Heart left ventricle (tissue), 16 donors: ENCODE data around the gene MST1R. TPM values are rescaled to one million over a fixed set of nuclear protein-coding genes. Genes with fewer than 3 reads are reported as not detected.
"Not testable (repeated sequence)": the region's sequence is repeated elsewhere in the genome, so short reads cannot be mapped to it uniquely, and the experiment has no call there.

Experiments used
- ATAC-seq, 4 donors: fragments of 200-7000 bp; cut with Tn5 transposase; one replicate each; pipeline ENCODE4 v1.9.1; 2020 to 2022; ENCODE audit warnings: moderate library complexity in 4 of 4, mild to moderate bottlenecking in 3 of 4, moderate number of reproducible peaks in 1 of 4
- DNase-seq, 5 donors: peaks; one replicate each; pipeline ENCODE4 v3.0.0-alpha.2; 2020
- H3K27ac ChIP-seq, 12 donors: fragments of 200-600 bp; sonication (generic) in 4 of 12; one replicate each; pipeline versions ENCODE4 v1.5.0 to v1.8.0; 2016 to 2022; ENCODE audit warnings: mild to moderate bottlenecking in 2 of 12
- H3K27me3 ChIP-seq, 9 donors: fragments of 200-600 bp; sonication (generic) in 2 of 9; one replicate each; pipeline versions ENCODE4 v1.5.1 to v1.8.0; 2016 to 2022; ENCODE audit warnings: mild to moderate bottlenecking in 3 of 9
- H3K36me3 ChIP-seq, 9 donors: fragments of 200-600 bp; sonication (generic) in 2 of 9; one replicate each; pipeline versions ENCODE4 v1.5.0 to v1.8.0; 2018 to 2022; ENCODE audit warnings: mild to moderate bottlenecking in 2 of 9
- H3K4me1 ChIP-seq, 12 donors: fragments of 200-600 bp; sonication (generic) in 4 of 12; one replicate each; pipeline versions ENCODE4 v1.5.0 to v1.8.0; 2016 to 2022; ENCODE audit warnings: mild to moderate bottlenecking in 3 of 12
- H3K4me3 ChIP-seq, 12 donors: fragments of 200-600 bp; sonication (generic) in 4 of 12; one replicate each; pipeline versions ENCODE4 v1.5.0 to v1.8.0; 2017 to 2022; ENCODE audit warnings: mild to moderate bottlenecking in 9 of 12, moderate library complexity in 4 of 12
- H3K9me3 ChIP-seq, 12 donors: fragments of 200-600 bp; sonication (generic) in 4 of 12; one replicate each; pipeline versions ENCODE4 v1.5.0 to v1.8.0; 2016 to 2022; ENCODE audit warnings: mild to moderate bottlenecking in 1 of 12
- CTCF ChIP-seq, 12 donors: fragments of 200-600 bp; sonication (generic) in 4 of 12; IDR thresholded peaks; one replicate each; pipeline versions ENCODE4 v1.5.0 to v1.8.0; 2018 to 2022; ENCODE audit warnings: antibody characterized with exemption in 12 of 12, mild to moderate bottlenecking in 5 of 12
- POLR2A ChIP-seq, 2 donors: fragments of 450-650 bp; IDR thresholded peaks; one replicate each; pipeline ENCODE4 v1.6.1; 2017; ENCODE audit warnings: antibody characterized with exemption in 2 of 2, mild to moderate bottlenecking in 2 of 2, moderate library complexity in 2 of 2
- WGBS, 4 donors: extraction: QIAGEN DNeasy Blood & Tissue Kit in 2 of 4; methylation state at CpG; one replicate each; pipeline versions ENCODE4 v1.1.5 to v1.1.7; 2013 to 2018; 5-methylcytosine and 5-hydroxymethylcytosine counted together
- intact Hi-C, 10 donors: fragments of 100-400 bp; cut with DNase I; formaldehyde crosslinking; loops; one replicate each; pipeline versions ENCODE4 v1.11.1 to v1.14.2; 2022
- polyA plus RNA-seq, 2 donors: library from polyadenylated mRNA; stranded (reverse); fragments of 200-250 nt; gene quantifications; one replicate each; pipeline ENCODE4 v1.2.3, GENCODE V29; 2013
- total RNA-seq, 9 donors: library from RNA; depleted of rRNA in 2 of 9; stranded (reverse); fragments of >200 nt in 2 of 9; fragmentation: NEBNext Ultra II Directional in 3 of 9; extraction: Animal tissue kit (Norgen Biotek cat#: 25700) in 3 of 9; gene quantifications; one replicate each; pipeline versions ENCODE4 v1.1.0 to v1.2.4, GENCODE V29; 2016 to 2023
- donor health status: ischemic (EF 13 %, LVEDD 7.1; RV severe dilation, severe dysfunction).
- donor health status: healthy with polysubstance abuse.
- donor health status: DM: no; HTN: yes; CAD: no.
- donor health status: DM: no; HTN: no; CAD: no.
- donor health status: ischemic (EF 25% LVEDD 6.9; RV normal size, moderate dysfunction).
- donor health status: ischemic (EF 25% LVEDD 5.7; RV mildly dilated, moderate dysfunction).
- donor health status: healthy.
- donor health status: DM: yes; HTN: yes; CAD: no.
- donor health status: ischemic (EF 35%, LVEDD 5.7; RV mildly dilated, moderate dysfunction).
- donor health status: nonischemic (EF 11% LVEDD 7.7; RV severe dilation, severe dysfunction).
- donor health status: DM: yes; HTN: yes; CAD: no.
- donor health status: PGD.
- donor health status: ischemic (EF 29% LVEDD 5.4; RV normal size, mild dysfunction).
- donor health status: nonischemic (EF 23%, LVEDD 6.1; RV moderate dilation, normal function).

MST1R gene
- total and polyA plus RNA-seq, 11 donors = 0.79 to 8.9 (median 1.8) TPM

- TF ChIP-seq CTCF (IDR thresholded peaks at IDR 0.05) = no peak
- no peak for TF ChIP-seq POLR2A (IDR thresholded peaks at IDR 0.05)
- DNase-seq (no peak), ATAC-seq (no peak)
- H3K27me3 ChIP-seq = no peaks in the 10 kb centered on the region
- peak overlapping the region; percentile 42 to 99 (median 84) for H3K4me3 ChIP-seq
- peak overlapping the region; percentile 70 to 99 (median 94) for H3K27ac ChIP-seq
- 6 to 8% (median 7%) methylated on average over 23 of the region's 23 CpGs for WGBS, 4 donors
- intact Hi-C loops = no loop called here
- no peaks in the 10 kb centered on the region for H3K9me3 ChIP-seq
- H3K4me1 ChIP-seq = peaks cover 0 to 32% (median 17%) of the 10 kb centered on the region in 12 donors
- H3K36me3 ChIP-seq = peaks cover 0 to 14% (median 0%) of the 10 kb centered on the region in 9 donors
These were observed 37.1 kb upstream of the MST1R start for GRCh38 chr3:49940667-49941249.

- Histone ChIP-seq H3K4me3 (peak within 1 kb of the TSS; percentile 42 to 99 (median 84)), H3K9me3 (no peaks in the 10 kb centered on the region), H3K4me1 (peaks cover 0 to 32% (median 17%) of the 10 kb centered on the region in 12 donors), H3K36me3 (peaks cover 0 to 14% (median 0%) of the 10 kb centered on the region in 9 donors), H3K27ac (peak within 1 kb of the TSS; percentile 70 to 99 (median 94)), H3K27me3 (no peaks in the 10 kb centered on the region)
- ATAC-seq = peak; percentile 99 to 100 (median 99)
- intact Hi-C loops = loop anchor here in 1 of 10 donors (10.0 kb wide), 1 partner anchor 355 kb away; the partner anchor contains the start of genes HYAL3, IFRD2 and NAA80
- DNase-seq = peak; percentile 98 to 99 (median 98)
- 0 to 1% (median 0%) methylated on average over 48 to 74 of the region's 74 CpGs for WGBS, 4 donors
- TF ChIP-seq POLR2A (IDR thresholded peaks at IDR 0.05) (peak in 1 of 2 donors; percentile 83), CTCF (IDR thresholded peaks at IDR 0.05) (peak in 3 of 12 donors; percentile 8 to 26 (median 21))
These were observed 36.4 kb upstream of the MST1R start, which contains the start of gene RBM6 for GRCh38 chr3:49939858-49940666. TSS of gene RBM6 (plus strand) at chr3:49940150. CDS start at chr3:49962642, 22,492 bp downstream.

DNA sequence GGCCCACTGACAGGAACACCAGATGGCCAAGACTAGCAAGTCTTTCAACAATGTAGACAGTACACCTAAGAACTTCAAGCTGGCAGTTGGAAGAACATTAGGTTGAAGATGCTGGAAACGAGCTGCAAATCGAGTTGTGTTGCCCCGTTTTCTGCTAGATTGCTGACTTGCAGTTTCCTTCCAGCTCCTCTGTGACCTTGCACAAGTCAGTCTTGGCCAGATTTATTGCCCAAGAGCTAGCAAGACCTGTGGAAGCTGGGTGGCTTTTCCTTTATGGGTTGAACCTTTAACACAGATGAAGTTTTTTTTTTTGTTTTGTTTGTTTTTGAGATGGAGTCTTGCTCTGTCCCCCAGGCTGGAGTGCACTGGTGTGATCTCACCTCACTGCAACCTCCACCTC lies 33.4 kb upstream of the MST1R start:
- intact Hi-C loops = loop anchor here in 1 of 10 donors (10.0 kb wide), 1 partner anchor 358 kb away; the partner anchor contains the start of genes HYAL3, IFRD2 and NAA80
- Histone ChIP-seq H3K4me3 (no peak overlapping the region), H3K4me1 (peaks cover 0 to 21% (median 14%) of the 10 kb centered on the region in 12 donors), H3K27ac (no peak overlapping the region), H3K27me3 (no peaks in the 10 kb centered on the region), H3K36me3 (no peaks in the 10 kb centered on the region), H3K9me3 (no peaks in the 10 kb centered on the region)
- WGBS, 4 donors = 59 to 76% (median 70%) methylated on average over 3 of the region's 3 CpGs
- TF ChIP-seq POLR2A (IDR thresholded peaks at IDR 0.05) (no peak), CTCF (IDR thresholded peaks at IDR 0.05) (no peak)
- DNase-seq (no peak), ATAC-seq (no peak)

GRCh38 chr3:49932281-49932680 lies 28.6 kb upstream of the MST1R start:
- not testable (repeated sequence) for H3K9me3 ChIP-seq, DNase-seq, H3K36me3 ChIP-seq, H3K27me3 ChIP-seq, ATAC-seq, H3K4me3 ChIP-seq, H3K27ac ChIP-seq
- 93 to 96% (median 95%) methylated on average over 15 of the region's 15 CpGs for WGBS, 4 donors
- intact Hi-C loops = loop anchor here in 1 of 10 donors (10.0 kb wide), 1 partner anchor 363 kb away; the partner anchor contains the start of genes HYAL3, IFRD2 and NAA80
- peaks cover 0 to 31% (median 21%) of the 10 kb centered on the region in 12 donors for H3K4me1 ChIP-seq
